GM12892 (cell line): ENCODE results near the gene LRRC10B.
"Not testable (repeated sequence)": the region's sequence is repeated elsewhere in the genome, so short reads cannot be mapped to it uniquely, and the experiment has no call there.

Experiments used
- POLR2A ChIP-seq: IDR thresholded peaks from 2 replicates; pipeline ENCODE4 v1.6.1; 2011; ENCODE audit warnings: low read depth, low read length, control low read depth
- TAF1 ChIP-seq: IDR thresholded peaks from 2 replicates; pipeline ENCODE4 v1.6.1; 2011; ENCODE audit warnings: low read depth, mild to moderate bottlenecking, control low read depth, low read length, borderline replicate concordance

- not testable (repeated sequence) for TF ChIP-seq TAF1, POLR2A
Measured at GRCh38 chr11:61479360-61480058, 29.0 kb upstream of the LRRC10B start.
